ENCODE measurements around the gene NOD1.

NOD1 gene

DNA sequence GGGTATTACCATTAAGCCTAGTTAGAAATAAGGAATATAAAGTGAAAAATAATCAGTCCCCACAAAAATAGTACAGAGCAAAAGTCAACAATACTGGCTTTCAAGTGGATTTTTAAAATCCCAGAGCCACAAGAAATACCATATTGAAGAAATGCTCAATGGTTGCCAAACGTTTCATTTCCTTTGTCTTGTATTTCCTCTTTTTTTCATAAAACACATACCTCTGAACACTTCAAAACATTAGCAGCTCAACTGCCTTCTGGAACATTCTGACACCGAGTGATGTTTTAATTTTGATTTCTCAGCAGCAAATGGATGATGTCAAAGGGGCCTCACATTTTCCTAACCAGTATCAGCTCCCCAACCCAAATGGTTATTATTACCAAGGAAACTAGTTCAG lies 10.5 kb downstream of the NOD1 start:
- Histone ChIP-seq H3K9ac (ENCODE audit: insufficient read length) (no peak overlapping the region), H3K36me3 (ENCODE audit: insufficient read depth, low read length) (no peaks in the 10 kb centered on the region), H3K9me3 (ENCODE audit: low read depth, low read length) (no peaks in the 10 kb centered on the region), H3K4me3 (no peak overlapping the region), H3K27ac (no peak overlapping the region)
- TF ChIP-seq POLR2AphosphoS5 (IDR thresholded peaks at IDR 0.05; ENCODE audit: borderline replicate concordance, low read depth, low read length) = no peak
- DNase-seq (ENCODE audit: low read depth, low spot score) = no peak

DNA sequence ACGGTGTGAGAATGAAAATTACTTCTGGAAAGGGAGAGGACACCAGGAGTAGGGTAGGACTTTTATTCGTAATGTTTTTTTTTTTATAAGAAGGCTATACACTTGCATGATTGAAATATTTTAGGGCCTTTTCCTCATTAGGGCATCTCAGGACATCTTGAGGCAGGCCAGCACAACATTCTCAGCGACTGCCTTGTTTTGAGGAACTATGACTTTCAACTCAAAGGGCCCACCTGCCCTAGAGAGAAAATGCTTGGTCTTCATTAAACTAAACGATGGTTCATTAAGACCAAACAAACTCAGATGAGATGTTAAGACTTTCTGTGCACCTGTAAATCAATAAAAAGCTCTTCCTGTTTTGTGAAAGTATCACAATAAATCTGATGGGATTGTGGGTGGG lies 11.3 kb downstream of the NOD1 start:
- no peak overlapping the region for H3K4me3 ChIP-seq
- TF ChIP-seq POLR2AphosphoS5 (IDR thresholded peaks at IDR 0.05; ENCODE audit: borderline replicate concordance, low read depth, low read length) = no peak
- no peak for TF ChIP-seq EZH2 (IDR thresholded peaks at IDR 0.05)
- TF ChIP-seq FOXP2 (optimal IDR thresholded peaks at IDR 0.05; ENCODE audit: control extremely low read depth, extremely low read length, insufficient read depth) = no peak
- DNase-seq (ENCODE audit: low read depth, low spot score) = no peak

GRCh38 chr7:30466266-30466665 lies 12.3 kb downstream of the NOD1 start:
- no peak for DNase-seq (ENCODE audit: low read depth, low spot score)
- TF ChIP-seq FOXP2 (optimal IDR thresholded peaks at IDR 0.05; ENCODE audit: control extremely low read depth, extremely low read length, insufficient read depth) (no peak), POLR2AphosphoS5 (IDR thresholded peaks at IDR 0.05; ENCODE audit: borderline replicate concordance, low read depth, low read length) (no peak), EZH2 (IDR thresholded peaks at IDR 0.05) (no peak)
- Histone ChIP-seq H3K9ac (ENCODE audit: insufficient read length) (no peak overlapping the region), H3K27ac (no peak overlapping the region), H3K9me3 (ENCODE audit: low read depth, low read length) (no peaks in the 10 kb centered on the region), H3K36me3 (ENCODE audit: insufficient read depth, low read length) (no peaks in the 10 kb centered on the region), H3K4me3 (no peak overlapping the region)

More for the DNA sequence above, 11.3 kb downstream of the NOD1 start:
- H3K9ac ChIP-seq (ENCODE audit: insufficient read length) = no peak overlapping the region
- no peaks in the 10 kb centered on the region for H3K36me3 ChIP-seq (ENCODE audit: insufficient read depth, low read length)
- no peak overlapping the region for H3K27ac ChIP-seq
- H3K9me3 ChIP-seq (ENCODE audit: low read depth, low read length) = no peaks in the 10 kb centered on the region

DNA sequence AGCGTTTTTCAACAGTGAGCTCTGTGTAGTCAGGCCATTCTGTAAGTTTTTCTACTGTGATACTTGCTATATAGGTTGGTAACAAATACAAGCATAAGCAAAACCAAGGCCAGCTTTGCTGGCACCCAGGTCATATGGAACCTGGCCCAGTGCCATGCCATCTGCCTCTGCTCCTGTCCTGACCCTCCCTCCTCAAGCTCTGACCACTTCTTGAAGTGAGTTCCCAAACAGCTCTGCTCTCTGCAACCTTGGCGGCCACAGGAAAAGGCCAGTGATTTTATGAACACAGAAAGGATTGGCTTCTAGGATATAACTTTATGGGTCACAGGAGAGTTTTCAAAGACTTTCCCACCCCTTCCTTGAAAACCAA lies 12.8 kb downstream of the NOD1 start:
- TF ChIP-seq FOXP2 (optimal IDR thresholded peaks at IDR 0.05; ENCODE audit: control extremely low read depth, extremely low read length, insufficient read depth) = no peak
- TF ChIP-seq EZH2 (IDR thresholded peaks at IDR 0.05) = no peak
- TF ChIP-seq POLR2AphosphoS5 (IDR thresholded peaks at IDR 0.05; ENCODE audit: borderline replicate concordance, low read depth, low read length) = no peak
- H3K4me3 ChIP-seq = no peak overlapping the region
- DNase-seq (ENCODE audit: low read depth, low spot score) = no peak
- H3K36me3 ChIP-seq (ENCODE audit: insufficient read depth, low read length) = no peaks in the 10 kb centered on the region
- no peak overlapping the region for H3K9ac ChIP-seq (ENCODE audit: insufficient read length)
- no peaks in the 10 kb centered on the region for H3K9me3 ChIP-seq (ENCODE audit: low read depth, low read length)
- H3K27ac ChIP-seq = no peak overlapping the region; the same call in 1 of the 2 replicates

- Histone ChIP-seq H3K9ac (ENCODE audit: insufficient read length) (no peak overlapping the region), H3K27ac (no peak overlapping the region; the same call in 1 of the 2 replicates)
Measured at GRCh38 chr7:30465046-30465810, 13.4 kb downstream of the NOD1 start.

DNA sequence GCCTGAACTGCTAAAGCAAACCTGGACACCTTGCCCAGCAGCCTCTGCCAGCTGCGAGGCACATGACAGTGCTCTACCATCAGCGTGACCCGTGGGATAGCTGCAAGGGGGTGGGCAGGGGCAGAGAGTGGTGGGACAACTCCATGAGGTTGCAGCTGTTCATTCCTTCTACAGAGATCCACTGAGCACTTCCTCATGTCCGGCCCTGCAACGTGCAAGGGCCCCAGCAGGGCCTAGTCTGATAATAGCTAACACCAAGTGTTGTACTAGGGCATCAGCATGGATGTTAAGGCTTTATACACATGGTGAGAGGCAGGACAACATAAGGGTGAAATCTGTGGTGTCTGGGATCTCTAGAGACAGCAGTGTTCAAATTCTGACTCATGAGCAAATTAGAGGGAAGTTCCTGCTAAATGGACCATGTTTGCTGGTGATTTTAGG lies 14.3 kb downstream of the NOD1 start:
- Histone ChIP-seq H3K4me3 (no peak overlapping the region), H3K9me3 (ENCODE audit: low read depth, low read length) (no peaks in the 10 kb centered on the region), H3K9ac (ENCODE audit: insufficient read length) (no peak overlapping the region), H3K36me3 (ENCODE audit: insufficient read depth, low read length) (no peaks in the 10 kb centered on the region), H3K27ac (no peak overlapping the region)
- no peak for TF ChIP-seq EZH2 (IDR thresholded peaks at IDR 0.05)
- no peak for TF ChIP-seq POLR2AphosphoS5 (IDR thresholded peaks at IDR 0.05; ENCODE audit: borderline replicate concordance, low read depth, low read length)
- TF ChIP-seq FOXP2 (optimal IDR thresholded peaks at IDR 0.05; ENCODE audit: control extremely low read depth, extremely low read length, insufficient read depth) = no peak
- DNase-seq (ENCODE audit: low read depth, low spot score) = no peak

More at GRCh38 chr7:30465046-30465810, 13.4 kb downstream of the NOD1 start:
- Histone ChIP-seq H3K4me3 (no peak overlapping the region), H3K36me3 (ENCODE audit: insufficient read depth, low read length) (no peaks in the 10 kb centered on the region), H3K9me3 (ENCODE audit: low read depth, low read length) (no peaks in the 10 kb centered on the region)
- no peak for DNase-seq (ENCODE audit: low read depth, low spot score)
- TF ChIP-seq EZH2 (IDR thresholded peaks at IDR 0.05) (no peak), FOXP2 (optimal IDR thresholded peaks at IDR 0.05; ENCODE audit: control extremely low read depth, extremely low read length, insufficient read depth) (no peak), POLR2AphosphoS5 (IDR thresholded peaks at IDR 0.05; ENCODE audit: borderline replicate concordance, low read depth, low read length) (no peak)

- H3K9ac ChIP-seq (ENCODE audit: insufficient read length) = no peak overlapping the region
Measured at GRCh38 chr7:30463405-30464145, 15.0 kb downstream of the NOD1 start.

DNA sequence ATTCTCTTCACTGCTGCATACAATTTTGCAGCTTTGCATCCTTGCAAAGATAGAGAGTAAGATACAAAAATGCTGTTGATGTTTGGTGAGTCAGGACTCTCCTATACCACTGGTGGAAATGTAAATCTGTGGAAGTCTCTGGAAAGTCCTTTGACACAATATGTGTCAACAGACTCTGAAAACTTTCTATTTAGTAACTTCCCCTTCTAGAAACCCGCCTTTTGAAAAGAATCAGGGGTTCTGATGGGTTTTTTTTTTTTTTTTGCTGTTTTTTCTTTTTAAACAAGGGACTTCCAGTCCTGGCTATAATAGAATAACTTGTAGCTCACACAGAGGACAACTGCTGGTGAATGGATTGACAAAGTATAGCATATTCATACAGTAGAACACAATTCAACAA lies 16.4 kb downstream of the NOD1 start:
- Histone ChIP-seq H3K4me3 (no peak overlapping the region), H3K9ac (ENCODE audit: insufficient read length) (no peak overlapping the region), H3K9me3 (ENCODE audit: low read depth, low read length) (no peaks in the 10 kb centered on the region), H3K36me3 (ENCODE audit: insufficient read depth, low read length) (no peaks in the 10 kb centered on the region), H3K27ac (no peak overlapping the region)
- TF ChIP-seq POLR2AphosphoS5 (IDR thresholded peaks at IDR 0.05; ENCODE audit: borderline replicate concordance, low read depth, low read length) (no peak), FOXP2 (optimal IDR thresholded peaks at IDR 0.05; ENCODE audit: control extremely low read depth, extremely low read length, insufficient read depth) (no peak), EZH2 (IDR thresholded peaks at IDR 0.05) (no peak)
- no peak for DNase-seq (ENCODE audit: low read depth, low spot score)

More at GRCh38 chr7:30463405-30464145, 15.0 kb downstream of the NOD1 start:
- Histone ChIP-seq H3K36me3 (ENCODE audit: insufficient read depth, low read length) (no peaks in the 10 kb centered on the region), H3K9me3 (ENCODE audit: low read depth, low read length) (no peaks in the 10 kb centered on the region), H3K4me3 (no peak overlapping the region), H3K27ac (no peak overlapping the region)
- TF ChIP-seq EZH2 (IDR thresholded peaks at IDR 0.05) (no peak), FOXP2 (optimal IDR thresholded peaks at IDR 0.05; ENCODE audit: control extremely low read depth, extremely low read length, insufficient read depth) (no peak), POLR2AphosphoS5 (IDR thresholded peaks at IDR 0.05; ENCODE audit: borderline replicate concordance, low read depth, low read length) (no peak)
- DNase-seq (ENCODE audit: low read depth, low spot score) = no peak

All from SK-N-MC (cell line).